Dermis blood vessel endothelial cell (primary cell): ENCODE results near the gene RAB11FIP2. TPM values are rescaled to one million over a fixed set of nuclear protein-coding genes. Genes with fewer than 3 reads are reported as not detected.

Source experiments
- DNase-seq: peaks from one replicate; pipeline ENCODE4 v3.0.0; 2010
- total RNA-seq: library from RNA; depleted of rRNA; stranded (reverse); fragments of >200 nt; gene quantifications from 2 replicates; pipeline ENCODE4 v1.2.3, GENCODE V29; 2014

RAB11FIP2 gene
- total RNA-seq, 1 donor from 2014 or later, result 11.1 TPM

GRCh38 chr10:118033905-118034304 is 12.8 kb downstream of the RAB11FIP2 start:
- no peak for DNase-seq

GRCh38 chr10:118032564-118032963 is 14.2 kb downstream of the RAB11FIP2 start:
- DNase-seq, result no peak

GRCh38 chr10:118031351-118032075 is 15.2 kb downstream of the RAB11FIP2 start:
- DNase-seq, result no peak

GRCh38 chr10:118028619-118029018 is 18.1 kb downstream of the RAB11FIP2 start:
- no peak for DNase-seq

- no peak for DNase-seq
These were observed 19.3 kb downstream of the RAB11FIP2 start for GRCh38 chr10:118027397-118027796.

GRCh38 chr10:118026936-118027335 is 19.8 kb downstream of the RAB11FIP2 start:
- no peak for DNase-seq

- no peak for DNase-seq
These were observed 26.4 kb downstream of the RAB11FIP2 start for GRCh38 chr10:118020365-118020764.

GRCh38 chr10:118017850-118018249 is 28.9 kb downstream of the RAB11FIP2 start:
- no peak for DNase-seq

- DNase-seq, result no peak
These were observed 29.5 kb downstream of the RAB11FIP2 start for GRCh38 chr10:118017071-118017740.

- no peak for DNase-seq
These were observed 33.7 kb downstream of the RAB11FIP2 start for GRCh38 chr10:118012952-118013525.

- DNase-seq, result no peak
These were observed 39.0 kb downstream of the RAB11FIP2 start for GRCh38 chr10:118007773-118008172.

GRCh38 chr10:118003126-118003525 is 43.6 kb downstream of the RAB11FIP2 start:
- no peak for DNase-seq

- DNase-seq, result no peak
These were observed 44.2 kb downstream of the RAB11FIP2 start for GRCh38 chr10:118002581-118002980.

GRCh38 chr10:117997673-117998072 is 49.1 kb downstream of the RAB11FIP2 start:
- no peak for DNase-seq

GRCh38 chr10:117996709-117997108 is 50.0 kb downstream of the RAB11FIP2 start:
- DNase-seq, result no peak

GRCh38 chr10:117994771-117995170 is 52.0 kb downstream of the RAB11FIP2 start:
- DNase-seq, result no peak

GRCh38 chr10:117993166-117993565 is 53.6 kb downstream of the RAB11FIP2 start:
- DNase-seq, result no peak

GRCh38 chr10:117991701-117992100 is 55.0 kb downstream of the RAB11FIP2 start:
- DNase-seq, result no peak

- no peak for DNase-seq
These were observed 56.8 kb downstream of the RAB11FIP2 start for GRCh38 chr10:117989962-117990361.

GRCh38 chr10:117988814-117989213 is 57.9 kb downstream of the RAB11FIP2 start:
- no peak for DNase-seq

- no peak for DNase-seq
These were observed 59.4 kb downstream of the RAB11FIP2 start for GRCh38 chr10:117987244-117987909.

- no peak for DNase-seq
These were observed 62.8 kb downstream of the RAB11FIP2 start for GRCh38 chr10:117983961-117984360.
